Inferior parietal cortex (tissue), 1 donor: ENCODE measurements around the gene KLK14.
A peak's percentile ranks its signal among the peaks of the same experiment; 100 is the strongest.

ENCODE experiments used
- DNase-seq: peaks from one replicate; pipeline ENCODE4 v3.0.0-alpha.2; 2016; ENCODE audit errors: extremely low spot score

KLK14 gene

DNA sequence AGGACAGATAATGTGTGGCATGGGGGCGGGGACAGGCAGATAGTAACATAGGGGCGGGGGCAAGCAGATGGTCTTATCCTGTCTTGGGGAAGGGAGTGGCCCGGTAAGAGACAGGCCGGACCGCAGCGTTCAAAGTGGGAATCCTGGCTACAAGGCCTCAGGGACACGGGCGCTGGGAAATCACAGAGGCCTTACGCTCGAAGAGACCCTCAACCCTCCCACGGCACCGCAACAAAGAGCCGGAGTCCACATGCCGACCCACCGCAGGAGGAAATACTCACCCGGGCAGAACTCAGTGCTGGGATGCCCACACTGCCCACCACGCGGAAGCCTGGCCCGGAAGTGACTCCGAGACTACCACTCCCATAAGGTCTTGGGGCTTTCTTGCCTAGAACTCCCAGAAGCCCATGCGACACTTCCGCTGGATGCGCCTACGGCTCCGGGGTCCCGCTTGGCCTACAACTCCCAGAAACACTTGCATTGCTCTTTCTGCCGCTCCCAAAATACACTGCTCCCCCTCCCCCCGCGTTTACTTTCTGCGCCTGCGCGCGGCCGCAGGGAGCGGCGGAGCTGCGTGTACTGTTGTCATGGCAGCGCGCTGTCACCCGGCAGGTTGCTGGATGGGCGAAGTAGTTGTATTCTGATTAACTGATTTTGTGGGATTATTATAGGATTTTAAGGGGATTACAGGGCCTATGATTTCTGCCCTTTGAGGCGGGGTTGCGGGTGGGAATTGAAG is 25.5 kb upstream of the KLK14 start, which contains the start of gene CTU1:
Gene CTU1 (minus strand): TSS at position 344 of the 739 bp plus-strand sequence. CDS start 3,840 bp downstream, outside the sequence.
- DNase-seq, result peak; percentile 98

DNA sequence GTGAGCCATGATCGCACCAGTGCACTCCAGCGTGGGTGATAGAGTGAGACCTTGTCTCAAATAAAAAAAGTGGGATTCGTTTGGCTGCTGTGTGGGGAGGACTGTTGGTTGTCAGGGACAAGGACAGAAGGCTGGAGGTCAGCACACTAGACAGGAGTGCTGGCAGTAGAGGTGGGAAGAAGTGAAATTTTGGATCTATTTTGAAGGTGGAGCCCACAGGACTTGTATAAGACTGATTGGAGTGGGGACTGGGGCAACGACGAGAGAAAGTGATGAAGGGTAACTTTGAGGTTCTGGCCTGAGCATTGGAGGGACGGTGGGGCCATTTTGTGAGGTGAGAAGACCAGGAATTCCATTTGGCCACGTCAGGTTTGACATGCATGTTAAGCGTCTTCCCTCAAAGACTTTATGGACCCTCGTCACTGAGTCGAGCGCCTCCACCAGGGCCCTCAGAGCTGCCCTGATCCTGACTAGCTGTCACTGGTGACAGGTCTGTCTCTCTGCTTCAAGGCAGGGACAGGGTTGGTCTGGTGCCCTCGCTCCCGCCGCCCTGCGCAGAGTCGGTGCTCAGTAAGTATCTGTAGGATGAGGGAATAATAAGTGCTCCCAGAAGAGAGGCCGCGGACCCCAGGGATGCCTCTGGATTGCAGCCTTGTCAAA is 24.8 kb upstream of the KLK14 start:
- DNase-seq, result no peak

DNA sequence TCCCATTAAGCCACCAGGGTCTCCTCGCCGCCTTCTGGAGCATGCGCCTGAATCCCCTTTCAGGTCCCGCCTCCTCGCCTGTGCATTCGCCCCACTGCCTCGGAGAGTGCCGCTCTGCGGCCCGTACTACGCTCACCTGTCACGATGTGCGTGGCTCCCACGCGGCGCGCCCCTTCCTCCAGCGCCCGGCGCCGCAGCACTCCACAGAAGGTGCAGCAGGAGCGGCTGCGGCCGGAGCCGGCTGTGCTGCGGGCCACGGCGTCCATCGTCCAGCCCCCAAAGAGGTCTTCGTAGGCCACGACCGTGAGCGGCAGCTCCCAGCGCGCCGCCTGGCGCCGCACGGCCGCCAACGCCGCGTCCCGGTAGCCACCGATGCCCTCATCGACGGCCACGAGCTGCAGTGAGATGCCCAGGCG is 21.2 kb upstream of the KLK14 start:
- no peak for DNase-seq

DNA sequence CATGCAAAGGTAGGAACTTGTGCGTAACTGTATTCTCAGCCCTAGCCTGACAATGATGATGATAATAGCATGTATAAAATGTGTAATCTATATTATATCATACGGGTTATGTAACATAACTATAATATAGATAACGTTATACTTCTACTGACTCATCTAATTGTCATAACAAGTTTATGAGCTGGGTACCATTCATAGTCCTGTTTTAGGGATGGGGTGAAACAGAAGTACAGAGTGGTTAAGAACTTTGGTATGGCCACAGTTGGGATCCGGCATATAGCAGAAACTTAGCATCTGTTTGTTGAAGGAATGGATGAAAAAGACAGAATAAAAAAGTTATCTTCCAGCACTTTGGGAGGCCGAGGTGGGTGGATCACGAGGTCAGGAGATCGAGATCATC is 20.3 kb upstream of the KLK14 start:
- no peak for DNase-seq

DNA sequence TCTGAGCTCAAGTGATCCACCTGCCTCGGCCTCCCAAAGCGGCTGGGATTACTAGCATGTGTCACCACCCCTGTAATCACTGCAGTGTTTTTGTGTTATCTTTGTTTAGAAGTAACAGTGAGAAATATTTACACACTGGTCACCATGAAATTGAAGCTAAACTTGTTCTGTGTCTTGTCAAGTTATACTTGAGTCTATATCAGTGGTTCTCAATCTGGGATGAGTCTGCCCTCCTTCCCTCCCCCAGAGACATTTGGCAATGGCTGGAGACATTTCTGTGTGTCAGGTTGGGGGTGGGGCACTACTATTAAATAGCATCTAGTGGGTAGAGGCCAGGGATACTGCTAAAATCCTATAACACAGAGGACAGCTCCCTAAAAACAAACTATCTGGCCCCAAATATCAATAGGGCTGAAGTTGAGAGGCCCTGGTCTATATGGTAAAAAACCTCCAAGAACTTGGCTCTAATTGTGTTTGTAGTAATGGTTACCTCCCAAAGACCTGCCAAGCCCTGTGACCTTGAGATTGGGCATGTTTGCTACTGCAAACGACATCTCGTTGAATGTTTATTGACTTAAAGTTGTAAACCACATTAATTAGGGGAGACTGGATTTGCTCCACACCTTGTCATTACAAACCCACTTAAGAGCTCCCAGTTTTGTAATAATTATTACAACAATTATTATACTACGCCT is 18.6 kb upstream of the KLK14 start:
- DNase-seq, result no peak

DNA sequence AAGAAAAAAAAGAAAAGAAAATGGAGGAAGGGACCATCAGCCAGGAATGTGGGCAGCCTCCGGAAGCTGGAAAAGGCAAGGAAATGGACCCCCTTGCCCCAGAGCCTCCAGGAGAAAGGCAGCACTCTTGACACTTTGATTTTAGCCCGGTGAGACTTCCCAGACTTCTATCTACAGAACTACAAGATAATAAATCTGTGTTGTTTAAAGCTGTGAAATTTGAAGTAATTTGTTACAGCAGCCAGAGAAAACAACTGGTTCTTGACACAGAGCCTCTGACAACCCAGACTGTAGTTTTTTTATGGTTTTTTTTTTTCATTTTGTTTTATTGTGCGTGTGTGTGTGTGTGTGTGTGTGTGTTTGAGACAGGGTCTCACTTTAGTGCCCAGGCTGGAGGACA is 17.9 kb upstream of the KLK14 start:
- no peak for DNase-seq

DNA sequence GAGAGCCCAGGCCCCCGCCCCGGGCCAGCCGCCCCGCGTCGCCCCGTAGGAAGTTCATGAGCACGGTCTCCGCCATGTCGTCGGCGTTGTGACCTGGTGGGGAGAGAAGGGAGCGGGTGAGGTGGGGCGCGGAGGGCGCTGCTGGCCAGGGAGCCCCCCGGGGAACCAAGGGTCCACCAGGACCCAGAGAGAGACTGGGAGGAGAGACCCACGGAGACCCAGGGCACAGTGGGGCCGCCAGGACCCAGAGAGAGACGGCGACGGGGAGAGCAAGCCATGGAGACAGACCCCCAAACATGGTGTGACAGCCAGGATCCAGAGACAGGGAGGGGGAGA is 16.3 kb upstream of the KLK14 start:
- no peak for DNase-seq

DNA sequence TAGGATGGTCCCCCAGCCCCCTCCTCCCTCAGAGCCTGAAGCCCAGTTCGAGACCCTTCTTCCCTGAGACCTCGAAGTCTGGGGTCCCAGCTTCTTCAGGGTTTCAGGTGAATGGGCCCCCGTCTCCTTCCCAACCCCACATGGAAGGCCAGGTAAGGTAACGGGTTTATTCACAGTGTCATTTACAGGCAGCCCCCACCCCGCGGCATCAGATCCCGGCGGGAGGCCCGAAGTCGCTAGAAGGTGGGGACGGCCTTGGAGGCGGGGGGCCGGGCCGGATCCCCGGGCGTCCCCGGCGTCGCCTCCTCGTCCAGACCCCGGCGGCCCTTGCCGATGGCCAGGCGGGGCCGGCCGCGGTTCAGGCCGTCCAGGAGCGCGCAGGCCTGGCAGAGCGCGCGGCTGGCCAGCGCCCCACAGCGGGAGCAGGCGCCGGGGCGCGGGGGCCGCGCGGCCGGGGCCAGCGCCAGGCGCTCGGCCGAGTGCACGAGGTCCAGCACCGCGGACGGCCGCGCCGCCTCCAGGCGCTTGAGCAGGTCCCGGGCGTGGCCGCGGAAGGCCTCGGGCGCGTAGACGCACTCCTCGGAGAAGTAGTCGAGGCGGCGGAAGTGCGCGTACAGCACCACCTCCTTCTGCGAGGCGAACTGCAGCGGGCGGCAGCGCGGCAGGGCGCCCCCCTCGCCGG is 15.8 kb upstream of the KLK14 start:
- DNase-seq, result no peak

DNA sequence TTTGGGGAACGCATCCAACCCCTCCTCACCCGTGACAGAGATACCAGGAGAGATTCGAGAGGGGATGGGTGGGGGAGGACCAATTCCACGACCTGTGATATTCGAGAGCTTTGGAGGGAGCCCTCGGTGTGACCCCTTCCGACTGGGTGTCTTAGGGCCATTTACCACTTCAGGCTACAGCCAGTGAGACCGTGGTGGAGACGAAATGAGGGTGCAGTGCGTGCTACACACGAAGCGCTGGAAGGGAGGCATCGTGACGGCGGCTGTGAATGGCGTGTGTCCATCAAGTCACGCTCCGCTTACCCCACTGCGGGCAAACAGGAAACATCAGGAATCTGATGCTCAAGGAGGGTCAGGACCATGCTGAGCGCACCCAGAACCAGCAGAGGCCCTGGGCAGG is 15.1 kb upstream of the KLK14 start:
- no peak for DNase-seq

DNA sequence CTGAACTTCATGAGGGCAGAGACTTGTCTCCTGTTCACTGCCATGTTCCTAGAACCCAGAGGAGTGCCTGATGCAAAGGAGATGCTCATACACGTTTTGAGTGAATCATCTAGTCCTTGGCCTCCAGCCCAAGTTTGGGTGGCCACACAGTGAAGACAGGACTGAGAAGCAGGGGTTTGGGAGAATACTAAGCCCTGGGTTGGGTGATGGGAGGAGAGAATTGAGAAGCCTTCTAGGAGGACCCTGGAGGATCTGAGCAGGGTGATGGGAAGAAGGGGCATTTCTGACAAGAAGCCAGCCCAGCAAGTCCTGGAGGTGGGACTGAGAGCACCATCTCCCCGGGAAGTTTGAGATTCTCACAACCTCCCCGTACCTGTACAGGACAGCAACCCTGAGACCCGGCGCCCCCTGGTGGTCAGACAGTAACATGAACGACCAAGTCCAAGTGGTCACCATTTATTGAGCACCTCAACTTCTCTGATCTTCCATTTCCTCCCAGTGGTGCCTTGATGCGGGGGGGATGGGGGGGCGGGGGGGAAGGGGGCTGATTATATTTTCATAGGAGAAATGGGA is 14.6 kb upstream of the KLK14 start:
- peak; percentile 32 for DNase-seq

DNA sequence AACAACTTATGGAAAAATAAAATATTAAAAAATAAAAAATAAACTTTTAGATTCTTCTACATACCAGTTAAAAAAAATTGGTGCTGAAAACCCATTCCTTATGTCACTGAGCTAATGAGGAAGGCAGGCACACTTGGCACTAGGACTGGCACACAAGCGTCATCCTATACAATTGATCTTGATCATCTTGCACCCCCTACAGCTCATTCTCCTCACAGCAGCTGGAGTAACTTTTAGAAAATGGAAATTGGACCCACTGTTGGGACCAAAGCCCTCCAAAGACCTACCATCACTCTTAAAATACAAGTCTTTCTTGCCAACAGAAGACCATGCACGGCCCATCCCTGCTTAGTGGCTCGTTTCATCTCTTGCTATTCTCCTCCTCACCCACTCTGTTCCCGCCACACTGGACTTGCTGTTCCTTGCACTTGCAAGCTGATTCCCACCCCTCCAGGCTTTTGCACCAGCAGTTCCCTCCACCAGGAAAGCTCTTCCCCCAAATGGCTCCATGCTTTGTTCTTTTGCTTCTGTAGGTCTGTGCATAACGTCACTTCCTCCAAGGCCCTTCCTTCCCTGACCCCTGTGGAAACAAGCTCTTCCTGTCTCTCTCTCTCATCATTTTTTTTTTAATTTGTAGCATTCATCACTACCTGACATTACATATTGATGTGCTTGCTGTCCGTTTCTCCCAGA is 13.9 kb upstream of the KLK14 start:
- DNase-seq, result peak; percentile 9

DNA sequence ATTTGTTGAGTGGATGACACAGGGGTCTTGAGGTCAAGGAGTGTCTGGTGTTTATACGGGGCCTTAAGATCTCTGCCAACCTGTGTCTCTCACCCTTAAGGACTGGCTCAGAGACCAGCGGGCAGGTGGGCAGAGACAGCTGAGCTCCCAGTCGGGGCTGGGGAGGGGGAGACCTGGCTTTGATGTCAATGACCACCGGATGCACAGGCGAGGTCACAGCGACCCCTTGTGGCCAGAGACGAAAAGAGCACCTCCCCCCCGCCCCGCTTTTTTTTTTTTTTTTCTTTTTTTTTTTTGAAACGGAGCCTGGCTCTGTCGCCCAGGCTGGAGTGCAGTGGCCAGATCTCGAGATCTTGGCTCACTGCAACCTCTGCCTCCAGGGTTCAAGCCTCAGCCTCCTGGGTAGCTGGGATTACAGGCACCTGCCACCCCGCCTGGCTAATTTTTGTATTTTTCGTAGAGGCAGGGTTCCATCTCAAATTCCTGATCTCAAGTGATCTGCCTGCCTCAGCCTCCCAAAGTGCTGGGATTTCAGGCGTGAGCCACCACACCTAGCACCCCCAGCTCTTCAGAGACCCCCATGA is 12.1 kb upstream of the KLK14 start:
- DNase-seq, result no peak

DNA sequence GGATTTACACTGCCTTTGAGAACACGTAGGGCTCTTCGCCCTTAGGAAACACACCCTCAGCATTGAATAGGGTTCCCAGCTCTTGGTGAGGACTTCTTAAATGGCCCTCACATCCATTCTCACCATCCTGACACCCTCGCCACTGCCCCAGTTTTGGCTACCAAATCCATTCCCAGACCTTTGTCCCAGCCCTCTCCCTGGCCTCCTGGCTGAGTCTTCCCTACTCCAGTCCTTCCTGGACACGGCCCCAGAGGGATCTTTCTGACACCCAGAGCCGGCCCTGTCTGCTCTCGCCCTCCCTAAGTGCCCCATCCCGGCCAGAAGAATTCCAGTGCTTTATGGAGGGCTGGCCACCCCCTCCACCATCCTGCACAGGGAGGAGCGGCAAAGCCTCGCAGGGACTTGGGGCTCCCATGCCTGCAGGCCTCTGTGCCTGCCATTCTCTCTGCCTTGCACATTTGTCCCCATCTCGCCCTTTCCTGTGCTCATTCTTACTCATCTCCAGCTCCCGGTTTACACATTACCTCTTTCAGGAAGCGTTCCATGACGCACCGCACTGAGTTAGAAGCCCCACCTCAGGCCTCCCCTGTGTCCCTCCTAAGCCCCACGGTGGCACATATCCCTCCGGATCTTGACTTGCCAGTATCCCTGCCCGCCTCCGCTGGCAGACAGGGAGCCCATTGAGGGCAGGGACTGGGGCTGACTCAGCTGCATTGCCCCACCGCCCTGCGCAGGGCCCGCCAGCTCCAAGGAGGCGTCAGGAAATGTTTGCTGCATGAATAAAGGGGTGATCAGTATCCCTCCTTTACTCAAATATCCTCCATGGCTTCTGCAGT is 11.0 kb upstream of the KLK14 start:
- no peak for DNase-seq

DNA sequence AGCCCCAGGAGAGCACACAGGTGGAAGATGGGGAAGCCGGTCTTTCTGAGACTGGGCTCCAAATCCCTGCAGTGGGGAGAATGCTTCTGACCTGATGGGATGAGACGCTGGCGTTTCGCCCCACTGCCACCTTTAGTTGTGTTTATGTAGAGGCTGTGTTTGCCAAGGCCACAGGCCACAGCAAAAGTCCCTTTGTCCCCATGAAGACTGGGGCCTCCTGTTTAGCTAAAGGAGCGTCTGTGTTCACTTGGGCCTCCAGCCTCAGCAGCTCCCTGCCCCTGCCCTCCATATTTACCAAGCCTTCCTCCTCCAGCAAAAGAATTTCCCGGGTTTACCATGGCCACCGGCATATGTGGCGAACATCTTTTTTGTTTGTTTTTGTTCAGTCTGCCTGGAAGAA is 10.4 kb upstream of the KLK14 start:
- no peak for DNase-seq

DNA sequence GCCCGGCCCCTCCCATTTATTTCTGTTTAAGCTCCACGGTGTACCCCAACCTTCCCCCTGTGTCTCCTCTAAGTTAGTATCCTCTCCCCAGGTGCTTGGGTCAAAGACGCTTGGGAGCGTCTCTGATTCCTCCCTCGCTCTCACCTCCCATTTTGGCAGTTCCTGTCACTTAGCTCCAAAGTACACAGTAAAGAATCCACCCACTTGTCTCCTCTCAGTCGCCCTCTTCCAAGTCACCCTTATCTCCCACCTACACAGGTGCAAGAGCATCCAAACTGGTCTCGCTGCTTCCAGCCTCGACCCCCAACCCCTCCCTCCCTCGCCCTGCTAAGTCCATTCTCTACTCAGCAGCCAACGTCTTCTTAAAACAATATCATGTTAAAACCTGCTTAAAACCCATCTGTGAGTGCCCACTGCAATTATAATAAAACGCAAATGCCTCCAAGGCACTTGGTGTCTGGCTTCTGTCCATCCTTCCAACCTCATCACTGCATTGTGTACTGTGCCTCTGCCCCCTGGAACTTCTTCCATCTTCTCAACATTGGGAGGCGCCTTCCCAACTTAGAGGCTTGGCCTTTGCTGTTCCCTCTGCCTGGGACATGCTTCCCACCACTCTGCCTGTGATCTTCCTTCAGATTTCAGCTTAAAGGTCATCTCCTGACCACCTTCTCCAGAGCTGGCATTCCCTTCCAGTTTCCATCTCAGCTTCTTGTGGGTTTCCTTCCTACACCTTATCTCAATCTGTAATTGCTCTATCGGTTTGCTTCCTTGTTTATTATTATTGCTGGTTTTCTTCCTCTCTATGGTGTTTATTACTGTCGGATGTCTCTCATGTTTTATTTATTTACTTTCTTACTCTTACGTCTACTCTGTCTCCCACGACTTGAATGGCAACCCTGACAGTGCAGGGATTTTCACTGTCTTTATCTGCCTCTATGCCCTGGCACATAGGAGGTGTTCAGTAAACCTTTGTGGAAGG is 9.5 kb upstream of the KLK14 start:
- DNase-seq, result no peak

DNA sequence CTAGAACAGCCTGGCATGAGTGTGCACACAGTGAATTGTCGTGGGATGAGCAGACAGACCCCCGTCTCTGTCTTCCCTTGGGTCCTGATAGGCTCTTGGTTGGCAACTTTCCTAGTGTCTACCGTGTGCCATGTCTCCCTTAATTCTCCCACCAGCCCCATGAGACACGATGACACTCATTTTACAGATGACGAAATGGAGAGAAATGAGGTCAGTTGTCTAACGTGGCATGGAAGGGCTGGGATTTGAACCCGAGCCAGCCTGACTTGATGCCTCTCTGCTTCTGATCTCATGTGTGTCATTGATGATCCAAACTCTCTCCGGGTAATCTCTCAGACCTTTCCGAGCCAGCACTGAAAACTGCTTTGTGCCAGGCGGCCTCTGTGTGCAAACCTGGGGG is 8.4 kb upstream of the KLK14 start:
- DNase-seq, result no peak

DNA sequence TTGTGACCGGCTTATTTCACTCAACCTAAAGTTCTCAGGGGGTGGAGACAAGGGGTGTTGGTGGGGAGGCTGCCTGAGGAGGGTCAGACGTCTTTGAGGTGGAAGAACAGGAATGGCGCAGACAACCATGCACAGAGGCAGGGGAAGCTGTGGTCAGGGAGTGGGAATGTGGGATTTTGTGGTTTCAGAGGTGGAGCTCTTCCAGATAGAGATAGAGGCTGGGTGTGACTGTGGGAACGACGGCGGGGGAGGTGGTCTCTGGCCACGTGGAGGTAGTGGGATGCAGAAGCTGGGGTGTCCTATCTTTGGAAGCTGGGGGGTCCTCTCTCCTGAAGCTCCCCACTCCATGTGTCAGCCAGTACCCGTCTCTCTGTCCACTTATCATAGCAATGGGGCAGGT is 7.8 kb upstream of the KLK14 start:
- DNase-seq, result no peak

DNA sequence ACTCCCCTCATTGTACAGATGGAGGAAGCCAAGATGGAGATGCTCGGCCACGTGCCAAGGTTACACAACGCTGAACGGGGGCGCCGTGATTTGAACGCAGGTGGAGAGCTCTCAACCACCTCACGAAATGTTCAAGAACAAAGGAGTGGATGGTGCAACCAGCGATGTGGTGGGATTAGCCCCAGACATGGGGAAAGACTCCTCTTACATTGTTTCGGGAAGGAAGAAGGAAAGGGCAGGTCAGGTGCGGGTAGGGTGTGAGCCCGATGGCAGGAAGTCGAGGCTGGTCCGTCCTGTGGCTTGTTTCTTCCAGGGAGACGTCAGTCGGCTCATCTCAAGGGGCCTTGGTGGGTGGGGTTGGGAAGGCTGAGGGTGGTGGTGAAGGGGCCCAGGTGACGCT is 7.1 kb upstream of the KLK14 start:
- DNase-seq, result no peak
